Germinal center (tissue), 1 donor: ENCODE results near the gene COL12A1.
"Not testable (repeated sequence)": the region's sequence is repeated elsewhere in the genome, so short reads cannot be mapped to it uniquely, and the experiment has no call there.

ENCODE experiments used
- DNase-seq: peaks from one replicate; pipeline ENCODE4 v3.0.0; 2012; ENCODE audit warnings: mixed read lengths, low spot score

The COL12A1 gene

DNA sequence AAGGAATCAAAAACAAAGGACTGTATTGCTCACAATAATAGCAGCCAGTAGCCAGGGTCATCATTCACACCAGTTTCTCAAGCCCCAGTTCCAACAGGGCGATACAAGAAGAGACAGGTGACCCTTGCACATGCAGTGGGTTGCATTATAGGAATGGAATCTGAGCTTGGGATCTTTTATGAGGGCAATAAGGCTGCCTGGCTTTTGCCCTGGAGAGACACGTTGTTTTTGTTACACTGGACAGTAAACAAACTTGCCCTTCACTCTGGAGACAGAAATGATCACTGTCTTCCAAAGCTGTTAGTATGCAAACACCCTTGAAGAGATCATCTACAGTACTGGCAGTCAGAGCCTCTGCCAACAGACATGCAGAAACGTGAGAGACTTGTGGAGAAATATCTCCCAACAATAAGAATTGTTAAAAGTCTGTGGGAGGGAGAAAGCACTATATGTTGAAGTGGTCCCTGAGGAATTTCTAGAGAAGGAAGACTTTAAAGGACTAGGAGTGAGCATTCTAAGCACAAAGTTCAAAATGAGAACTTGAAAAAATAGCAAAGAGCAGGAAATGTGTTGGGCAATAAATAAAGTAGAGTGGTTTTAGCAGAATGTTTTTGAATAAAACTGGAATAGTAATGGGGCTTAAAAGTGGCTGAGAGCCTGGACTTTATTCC is 6.2 kb upstream of the COL12A1 start:
- no peak for DNase-seq

DNA sequence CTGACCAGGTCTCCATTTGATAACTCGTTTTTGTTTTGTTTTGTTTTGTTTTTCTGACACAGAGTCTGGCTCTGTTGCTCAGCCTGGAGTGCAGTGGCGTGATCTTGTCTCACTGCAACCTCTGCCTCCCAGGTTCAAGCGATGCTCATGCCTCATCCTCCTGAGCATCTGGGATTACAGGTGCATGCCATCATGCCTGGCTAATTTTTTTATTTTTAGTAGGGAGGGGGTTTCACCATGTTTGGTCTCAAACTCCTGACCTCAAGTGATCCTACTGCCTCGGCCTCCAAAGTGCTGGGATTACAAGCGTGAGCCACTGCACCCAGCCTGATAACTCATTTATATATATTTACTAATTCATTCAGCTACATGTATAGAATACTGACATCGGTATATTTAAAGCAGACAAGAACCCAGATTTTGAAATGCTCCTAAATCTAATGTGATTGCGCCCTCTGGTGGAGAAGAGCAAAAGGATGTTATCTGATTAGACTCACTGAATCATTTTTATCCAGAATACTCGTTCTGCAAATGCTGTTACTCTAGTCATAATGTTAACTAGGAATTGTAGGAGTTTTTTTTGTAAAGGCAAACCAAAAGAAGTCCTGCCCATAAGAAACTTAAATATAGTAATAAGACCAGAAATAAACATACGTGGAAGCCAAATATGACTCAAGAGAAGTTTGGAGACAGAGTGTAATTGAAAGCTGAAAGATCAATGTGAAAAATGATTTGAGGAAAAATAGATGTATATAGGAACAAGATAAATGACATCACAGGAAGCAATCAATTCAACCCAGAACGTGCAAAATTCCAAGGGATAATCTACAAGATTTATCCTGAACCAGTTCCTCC is 5.3 kb upstream of the COL12A1 start:
- peak; percentile 38 for DNase-seq

DNA sequence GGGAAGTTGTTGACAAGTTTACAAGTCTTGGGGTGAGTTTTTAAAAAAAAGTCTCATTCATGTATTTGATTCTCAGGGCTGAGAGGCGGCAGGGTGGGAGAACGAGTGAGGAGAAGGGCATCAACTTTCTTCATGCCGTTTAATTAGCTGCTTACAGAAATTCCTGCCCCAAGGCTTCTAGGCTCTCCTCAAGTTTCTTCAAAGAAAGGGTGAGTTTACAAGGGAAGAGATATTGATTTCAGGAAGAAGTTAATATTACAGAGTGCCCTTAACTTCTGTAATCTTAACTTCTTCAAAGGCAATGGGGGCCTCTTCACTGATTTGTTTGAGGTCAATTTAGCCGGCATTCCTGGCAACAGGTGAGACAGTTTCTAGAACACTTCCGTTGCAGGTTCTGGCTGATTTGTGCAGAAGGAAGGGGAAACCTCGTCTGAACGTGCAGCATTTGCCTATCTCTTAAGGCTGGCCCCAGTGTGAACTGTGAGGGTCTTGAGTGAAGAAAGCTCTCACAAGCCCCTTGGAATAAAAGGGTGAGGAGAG is 3.4 kb upstream of the COL12A1 start:
- no peak for DNase-seq

DNA sequence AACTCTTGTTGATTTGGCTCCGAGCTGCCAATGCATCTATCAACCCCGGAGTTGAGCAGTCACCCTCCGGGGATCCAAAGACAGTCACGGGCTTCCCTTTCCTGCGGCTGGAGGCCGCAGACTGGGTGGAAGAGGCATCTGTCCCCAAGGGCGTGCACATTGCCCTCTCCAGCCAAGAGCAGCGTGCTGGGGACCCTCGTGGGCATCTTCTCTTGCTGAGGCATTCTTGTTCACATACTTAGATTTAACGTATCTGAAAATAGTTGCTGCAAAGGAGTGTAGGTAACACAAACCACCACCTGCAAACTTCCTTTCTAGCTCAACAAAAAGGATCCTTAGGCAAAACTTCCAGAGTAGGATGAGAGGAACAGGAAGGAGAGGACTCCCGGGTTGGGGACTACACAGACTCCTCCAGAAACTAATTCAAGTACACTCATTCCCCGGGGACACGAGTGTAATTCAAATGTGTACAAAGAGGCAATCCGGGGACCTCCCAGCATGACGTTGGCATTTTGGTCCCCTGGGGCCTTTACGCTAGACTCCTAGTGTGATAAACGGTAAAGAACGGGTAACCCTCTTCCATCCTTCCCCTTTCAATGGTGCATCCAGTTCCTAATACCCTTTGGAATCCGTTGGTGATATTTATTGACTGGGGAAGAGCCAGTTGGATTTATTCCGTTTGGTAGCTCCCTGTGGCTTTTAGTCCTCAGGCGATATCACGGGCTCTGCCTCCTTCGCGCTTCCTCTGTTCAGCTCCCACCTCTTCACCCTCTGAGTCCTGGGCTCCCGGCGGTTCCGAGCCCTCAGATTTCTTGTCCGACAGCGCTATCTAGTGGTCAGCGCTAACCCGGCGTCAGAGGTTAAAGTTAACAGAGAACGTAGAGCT is 2.7 kb upstream of the COL12A1 start:
- peak; percentile 61 for DNase-seq

DNA sequence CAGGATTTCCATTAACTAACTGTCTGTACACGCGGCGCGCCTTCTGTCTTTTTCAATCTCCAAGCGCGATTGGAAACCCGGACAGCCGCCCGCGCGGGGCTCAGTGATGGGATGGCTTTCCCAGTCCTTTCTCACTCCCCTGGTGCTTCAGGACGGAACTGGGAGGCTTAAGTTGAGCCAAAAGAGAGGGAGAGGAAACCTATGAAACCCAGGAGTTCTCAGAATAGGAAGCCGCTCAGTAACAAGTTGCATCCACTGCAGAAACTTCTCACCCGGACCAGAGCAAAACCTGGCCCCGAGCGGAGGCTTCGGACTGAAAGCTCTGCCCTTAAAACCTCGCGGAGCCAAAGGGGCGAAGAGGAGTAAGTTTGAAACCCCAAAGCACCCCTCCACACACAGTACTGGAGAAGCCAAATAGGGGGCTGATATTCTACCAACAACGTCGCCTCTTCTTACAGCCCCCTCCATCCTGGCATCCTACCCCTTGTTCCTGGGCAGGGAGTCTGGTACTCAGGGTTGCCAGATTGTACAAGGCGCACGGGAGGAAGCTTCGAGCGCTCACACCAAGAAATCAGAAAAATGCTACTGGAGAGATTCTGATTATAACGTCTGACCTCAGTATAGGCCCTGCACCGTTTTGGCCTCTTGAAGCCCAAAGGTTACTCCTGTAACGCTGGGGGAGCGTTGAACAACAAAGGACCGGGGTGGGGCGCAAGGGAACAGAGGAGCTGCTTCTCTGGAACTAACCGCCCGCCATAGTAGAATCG is 906 bp upstream of the COL12A1 start:
- peak; percentile 5 for DNase-seq

DNA sequence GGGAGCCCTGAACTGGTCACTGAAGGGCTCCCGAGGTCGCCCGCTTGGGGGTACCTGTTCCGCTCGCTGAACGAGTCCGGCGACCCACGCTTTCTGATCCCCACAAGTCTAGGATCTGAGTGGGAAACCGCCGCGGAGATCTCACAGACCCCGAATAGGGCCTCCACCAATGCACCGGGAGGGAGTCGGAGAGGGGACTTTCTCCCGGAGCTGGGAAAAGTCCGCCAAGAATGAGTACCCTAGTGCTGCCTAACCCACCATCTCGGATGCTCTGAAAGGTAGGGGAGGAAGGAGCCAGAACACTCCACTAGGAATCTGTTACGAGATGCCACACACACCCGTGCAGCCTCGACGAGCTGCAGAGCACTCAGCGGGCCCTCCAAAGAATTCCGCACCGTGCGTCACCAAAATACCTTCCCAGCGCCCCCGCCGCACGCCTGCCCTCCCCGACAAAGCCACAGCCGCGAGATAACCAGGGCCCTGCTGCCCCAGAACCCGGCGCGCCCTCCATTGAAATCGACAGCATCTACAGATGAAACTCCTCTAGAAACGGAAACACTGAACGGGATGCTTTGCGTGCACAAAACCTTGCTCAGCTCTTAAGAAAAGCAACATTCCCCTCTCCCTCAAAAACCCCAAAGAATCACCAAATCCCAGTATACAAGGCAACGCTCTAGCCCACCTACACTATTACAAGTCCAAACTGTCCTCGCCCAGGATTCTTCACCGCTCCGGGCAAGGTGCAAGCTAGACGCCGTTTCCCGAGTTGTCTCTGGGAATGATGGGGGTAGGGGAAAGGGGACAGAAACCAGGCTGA is 686 bp downstream of the COL12A1 start:
- DNase-seq: peak; percentile 5

DNA sequence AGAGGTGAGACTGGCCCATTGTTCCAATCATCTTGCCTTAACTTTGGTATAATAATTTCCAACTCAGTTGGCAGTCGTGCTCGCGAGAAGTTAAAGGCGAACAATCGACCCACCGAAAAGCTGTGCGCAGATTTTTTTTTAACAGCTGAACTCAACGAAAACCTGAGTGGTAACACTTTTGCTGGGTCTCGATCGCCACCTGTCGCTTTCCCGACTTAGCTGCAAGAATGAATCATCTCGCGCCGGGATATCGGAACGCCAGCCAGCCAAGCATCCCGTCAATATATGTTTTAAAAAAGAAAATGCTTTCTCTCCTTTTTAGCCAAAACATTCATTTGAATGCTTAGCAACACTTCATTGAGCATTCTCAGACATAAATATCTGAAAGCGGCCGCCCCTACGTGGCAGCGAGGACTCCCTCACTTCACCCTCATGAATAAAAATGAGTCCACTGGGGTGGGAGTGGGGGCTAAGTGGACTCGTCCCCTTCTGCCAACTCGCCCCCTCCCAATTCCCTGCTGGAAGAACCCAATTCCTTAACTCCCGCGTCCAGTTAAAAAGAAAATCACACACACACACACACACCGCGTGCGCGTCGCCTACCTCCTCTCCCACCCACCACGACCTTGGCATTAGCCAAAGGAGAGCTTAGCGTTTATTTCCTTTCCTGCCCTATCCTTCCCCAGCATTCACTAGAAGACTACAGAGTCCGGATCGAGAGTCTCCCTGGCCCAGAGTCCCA is 1.5 kb downstream of the COL12A1 start:
- peak; percentile 13 for DNase-seq

DNA sequence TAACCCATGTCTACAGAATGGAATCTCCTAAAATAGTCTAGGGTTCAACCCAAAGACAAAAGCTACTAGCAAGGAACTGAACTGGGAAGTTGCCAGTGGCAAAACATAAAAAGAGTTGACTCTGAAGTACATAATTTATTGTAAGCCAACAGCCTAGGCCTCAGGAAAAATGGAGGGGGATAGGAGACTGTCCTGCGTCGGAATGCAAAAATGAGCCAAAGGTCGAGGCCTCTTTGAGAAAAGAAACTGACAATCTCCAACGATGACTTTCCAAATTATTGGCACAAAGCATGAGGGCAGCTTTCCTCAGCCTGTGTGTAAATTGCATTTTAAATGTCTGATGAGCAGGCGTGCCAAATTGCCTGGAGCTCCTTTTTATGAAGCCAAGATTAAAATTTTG is 2.1 kb downstream of the COL12A1 start:
- DNase-seq: no peak

DNA sequence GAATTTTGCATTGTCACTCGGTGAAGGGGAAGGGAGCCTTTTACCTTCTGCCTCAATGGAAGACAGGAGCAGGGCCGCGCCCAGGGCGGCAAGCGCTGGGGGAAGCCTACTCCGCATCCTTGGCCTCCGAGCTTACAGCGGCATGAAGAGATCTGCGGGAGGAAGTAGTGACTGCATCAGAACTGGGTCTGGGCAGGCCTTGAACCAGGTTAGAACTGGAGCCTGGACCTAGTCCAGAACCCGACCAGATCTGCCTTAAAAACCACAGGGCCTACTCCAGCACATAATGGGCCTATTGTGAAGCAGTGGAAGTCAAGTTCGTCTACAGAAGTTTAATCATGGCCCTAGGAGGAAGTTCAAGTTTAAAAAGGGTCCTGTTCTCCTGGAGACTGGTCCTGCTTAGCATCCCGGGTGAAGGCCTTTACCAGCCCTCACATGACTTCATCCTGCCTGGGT is 3.1 kb downstream of the COL12A1 start:
- DNase-seq: no peak

DNA sequence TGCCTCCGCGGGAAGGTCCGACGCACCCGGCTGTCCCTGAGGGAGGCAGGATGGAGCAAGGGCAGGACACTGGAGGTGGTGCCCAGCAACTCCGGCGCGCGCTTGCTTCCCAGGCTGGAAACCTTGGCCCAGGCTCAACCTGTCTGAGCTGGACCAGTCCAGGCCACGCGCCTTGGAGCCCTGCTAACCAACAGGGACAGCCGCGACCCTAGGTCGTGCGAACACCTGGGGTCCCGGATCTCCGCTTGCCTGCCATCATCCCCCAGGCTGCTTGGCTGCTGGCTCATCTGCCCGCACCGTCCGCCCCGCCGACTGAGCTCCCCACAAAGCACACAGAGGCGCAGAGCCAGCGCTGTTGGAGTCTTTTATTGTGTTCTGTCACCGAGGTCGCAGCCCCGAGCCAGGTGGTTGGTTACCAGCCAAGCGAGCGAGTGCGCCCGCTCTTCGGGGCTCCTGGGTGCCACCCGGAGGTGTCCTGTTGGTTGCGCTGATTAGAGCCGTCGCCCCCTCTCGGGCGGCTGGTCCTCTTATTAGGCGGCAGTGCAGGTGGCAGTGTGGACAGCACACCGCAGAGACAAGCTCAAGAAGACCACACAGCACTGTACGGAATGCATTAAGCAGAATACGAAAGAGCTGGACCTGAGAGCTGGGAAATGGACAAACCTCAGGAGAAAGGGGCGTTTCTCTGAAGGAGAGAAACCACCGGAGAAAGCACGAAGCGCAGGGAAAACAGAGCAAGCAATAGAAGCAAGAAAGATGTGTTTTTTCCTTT is 3.8 kb downstream of the COL12A1 start:
- DNase-seq: peak; percentile 23

DNA sequence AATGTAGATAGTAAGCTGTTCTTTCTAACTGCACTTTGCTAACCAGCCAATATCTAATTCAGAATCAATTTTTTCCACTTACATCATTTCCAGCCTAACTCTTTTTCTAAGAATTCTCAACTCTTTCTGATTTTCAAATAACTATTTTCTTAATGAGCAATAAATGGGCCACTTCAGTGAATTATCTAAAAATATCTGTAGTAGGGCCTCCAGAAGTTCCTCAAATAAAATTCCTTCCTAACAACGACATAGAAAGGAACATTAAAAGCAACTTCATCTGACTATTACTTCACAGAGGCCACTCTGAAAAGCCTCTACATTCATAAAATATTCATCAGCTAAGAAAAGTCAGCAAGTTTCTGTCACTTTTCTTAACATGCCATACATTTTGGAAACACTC is 4.8 kb downstream of the COL12A1 start:
- no peak for DNase-seq

DNA sequence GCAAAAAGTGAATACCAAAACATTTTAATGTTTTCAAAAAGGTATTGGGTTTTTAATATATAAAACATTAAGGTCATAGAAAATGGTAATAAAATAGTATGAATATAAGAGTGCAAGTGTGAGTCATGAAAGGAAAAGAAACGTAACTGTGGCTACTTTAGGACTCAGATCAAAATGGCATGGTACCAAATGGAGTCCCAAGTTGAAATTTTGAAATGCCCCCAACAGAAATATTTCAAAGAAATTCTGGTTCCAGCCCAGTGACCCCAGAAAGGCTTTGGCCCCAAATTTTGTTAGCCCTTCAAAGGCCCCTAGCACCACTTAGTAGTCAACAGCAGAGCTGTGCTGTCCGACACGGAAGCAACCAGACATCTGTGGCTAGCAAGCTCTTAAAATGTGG is 6.0 kb downstream of the COL12A1 start:
- no peak for DNase-seq

DNA sequence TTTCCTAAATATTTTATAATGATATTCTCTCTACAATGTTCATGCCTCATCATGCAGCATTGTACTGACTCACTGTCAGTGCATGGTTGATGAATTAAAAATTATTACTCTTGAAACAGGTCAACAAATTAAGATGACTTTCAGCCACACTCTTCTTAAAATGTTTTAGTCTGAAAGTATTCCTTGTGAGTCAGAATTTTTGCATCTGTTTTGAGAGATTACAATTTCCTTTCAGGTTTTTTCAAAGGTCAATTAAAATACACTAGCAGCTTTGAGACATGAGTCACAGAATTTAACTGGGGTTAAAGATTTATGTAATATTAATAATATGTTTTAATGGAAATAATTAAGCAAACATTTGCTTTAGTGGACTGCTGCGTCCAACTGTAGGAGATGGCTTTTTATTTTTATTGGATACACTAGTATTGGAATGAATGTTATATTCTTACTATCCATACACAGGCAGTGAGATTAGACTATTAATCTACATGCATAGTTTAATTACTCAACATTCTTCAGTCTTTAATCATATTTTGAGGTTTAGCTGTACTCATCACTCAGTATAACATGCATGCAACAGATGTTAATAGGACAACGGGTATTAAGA is 9.7 kb downstream of the COL12A1 start:
- no peak for DNase-seq

DNA sequence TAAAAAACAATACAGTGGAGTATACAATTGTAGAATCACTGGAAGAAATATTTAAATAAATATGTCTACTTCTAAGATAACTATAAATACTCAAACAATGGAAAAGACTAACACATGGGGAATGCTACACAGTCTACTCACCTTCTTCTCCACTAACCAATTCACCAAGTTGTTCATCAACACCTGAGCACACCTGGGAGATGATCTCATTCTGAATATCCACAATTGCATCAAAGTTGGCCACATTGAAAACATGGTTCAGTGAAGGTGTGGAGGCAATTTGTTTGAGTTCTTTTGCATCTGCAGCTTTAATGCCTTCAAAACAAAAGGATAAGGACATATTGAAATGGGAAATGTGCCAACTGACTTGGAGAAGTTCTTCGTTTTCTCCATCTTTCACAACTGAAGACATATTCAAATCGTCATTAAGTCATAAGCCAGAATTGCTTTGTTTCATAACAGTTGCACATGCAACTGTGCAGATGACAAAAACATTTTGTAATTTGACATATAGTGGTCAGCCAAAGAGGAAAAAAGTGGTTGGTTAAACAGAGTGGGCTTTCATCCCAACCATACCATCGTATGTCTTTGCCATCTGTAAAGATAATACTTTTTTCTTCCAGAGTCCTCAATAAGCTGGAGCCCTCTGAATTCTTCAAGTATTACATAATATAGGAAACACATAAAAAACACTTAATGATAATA is 17.5 kb downstream of the COL12A1 start:
- no peak for DNase-seq

DNA sequence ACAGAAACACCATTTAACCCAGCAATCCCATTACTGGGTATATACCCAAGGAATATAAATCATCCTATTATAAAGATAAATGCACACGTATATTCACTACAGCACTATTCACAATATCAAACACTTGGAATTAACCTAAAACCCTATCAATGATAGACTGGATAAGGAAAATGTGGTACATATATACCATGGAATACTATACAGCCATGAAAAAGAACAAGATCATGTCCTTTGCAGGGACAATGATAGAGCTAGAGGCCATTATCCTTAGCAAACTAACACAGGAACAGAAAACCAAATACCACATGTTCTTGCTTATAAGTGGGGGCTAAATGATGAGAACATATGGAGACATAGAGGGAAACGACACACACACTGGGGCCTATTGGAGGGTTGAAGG is 19.3 kb downstream of the COL12A1 start:
- DNase-seq: not testable (repeated sequence)

DNA sequence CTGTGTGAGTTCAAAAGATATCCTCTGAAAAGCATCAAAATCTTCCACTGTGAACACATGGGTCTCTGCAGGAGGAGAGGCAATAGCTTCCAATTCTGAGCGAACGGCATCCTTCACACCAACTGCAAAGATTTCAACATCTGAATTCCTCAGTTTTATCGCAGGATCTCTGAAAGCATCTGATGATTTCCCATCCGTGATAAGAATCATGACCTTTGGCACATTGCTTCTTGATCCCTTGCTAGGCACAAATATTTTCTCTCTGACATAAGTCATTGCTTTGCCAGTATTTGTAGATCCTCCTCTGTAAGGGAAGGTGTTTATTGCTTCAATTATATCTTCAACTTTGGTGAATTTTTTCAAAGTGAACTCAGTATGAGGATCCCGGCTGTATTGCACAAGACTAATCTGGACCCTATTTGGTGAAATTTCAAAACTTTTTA is 22.7 kb downstream of the COL12A1 start:
- no peak for DNase-seq

DNA sequence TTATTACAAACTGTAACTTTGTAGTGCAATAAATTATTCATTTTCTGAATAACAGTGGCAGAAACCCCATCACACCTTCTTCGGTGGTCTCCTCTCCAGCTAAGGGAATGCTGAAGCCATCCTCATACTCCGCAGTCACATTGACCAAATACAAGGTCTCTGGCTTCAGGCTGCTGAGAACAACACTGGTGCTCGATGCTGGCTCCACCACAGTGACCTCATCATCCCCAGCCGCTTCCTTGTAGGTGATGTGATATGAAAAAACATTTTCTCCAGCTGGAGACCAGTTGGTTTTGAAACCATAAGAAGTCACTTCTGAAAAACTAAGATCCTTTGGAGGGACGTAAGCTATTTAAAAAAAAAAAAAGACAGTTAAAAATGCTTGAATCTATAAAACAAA is 25.0 kb downstream of the COL12A1 start:
- no peak for DNase-seq

DNA sequence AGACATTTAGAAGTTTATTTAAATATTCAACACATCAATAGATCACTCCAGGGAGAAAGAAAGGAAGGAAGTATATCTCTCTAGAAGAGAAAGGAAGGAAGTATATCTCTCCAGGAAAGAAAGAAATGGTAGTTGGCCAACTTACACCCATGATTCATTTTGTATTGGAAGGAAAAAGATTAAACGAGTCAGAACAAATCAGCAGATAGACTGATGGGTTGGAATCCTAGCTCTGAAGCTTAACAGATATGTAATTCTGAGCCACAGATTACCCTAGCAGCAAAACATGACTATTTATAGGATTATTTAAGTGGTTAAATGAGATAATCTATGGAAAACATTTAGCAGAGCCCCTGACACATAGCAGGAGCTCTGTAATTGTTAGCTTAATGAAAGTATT is 27.1 kb downstream of the COL12A1 start:
- no peak for DNase-seq
